GM18507 (cell line): Measurements from ENCODE around the gene EVPLL.
"Not testable (repeated sequence)": the region's sequence is repeated elsewhere in the genome, so short reads cannot be mapped to it uniquely, and the experiment has no call there.

Experiments
- DNase-seq: peaks from one replicate; pipeline ENCODE4 v3.0.0; 2011; ENCODE audit warnings: low read depth; ENCODE audit not compliant: insufficient read length; ENCODE audit errors: extremely low spot score
- FAIRE-seq: peaks from 2 replicates; lab custom pipeline; 2011; peaks lifted over from hg19 to GRCh38; lab: Jason Lieb, UNC

The EVPLL gene

GRCh38 chr17:18412001-18412538, 34.5 kb downstream of the EVPLL start:
- not testable (repeated sequence) for DNase-seq
- peak; percentile 86 for FAIRE-seq

- not testable (repeated sequence) for DNase-seq, FAIRE-seq
Observed at GRCh38 chr17:18421521-18421920, 43.9 kb downstream of the EVPLL start.

GRCh38 chr17:18422464-18422863, 44.9 kb downstream of the EVPLL start:
- not testable (repeated sequence) for DNase-seq, FAIRE-seq

GRCh38 chr17:18423015-18423414, 45.4 kb downstream of the EVPLL start:
- not testable (repeated sequence) for DNase-seq, FAIRE-seq

GRCh38 chr17:18425593-18425992, 48.0 kb downstream of the EVPLL start:
- not testable (repeated sequence) for FAIRE-seq, DNase-seq

- FAIRE-seq, DNase-seq: not testable (repeated sequence)
Observed at GRCh38 chr17:18426639-18427038, 49.1 kb downstream of the EVPLL start.

GRCh38 chr17:18432206-18432605, 54.6 kb downstream of the EVPLL start:
- DNase-seq, FAIRE-seq: not testable (repeated sequence)
